ENCODE results near the gene SPPL2B. TPM values are rescaled to one million over a fixed set of nuclear protein-coding genes. Genes with fewer than 3 reads are reported as not detected.
A peak's percentile ranks its signal among the peaks of the same experiment; 100 is the strongest.

SPPL2B gene
- total and polyA plus RNA-seq, 2 experiments from 2014 or later: 23.5 to 51.0 TPM

- TF ChIP-seq ZNF462 (CRISPR knock-in tag; IDR thresholded peaks at IDR 0.05) (no peak), EZH2phosphoT487 (IDR thresholded peaks at IDR 0.05; ENCODE audit: unreplicated experiment) (no peak)
These were observed 597 bp upstream of the SPPL2B start (continued) for GRCh38 chr19:2327773-2328400.

GRCh38 chr19:2329149-2329478 is 630 bp downstream of the SPPL2B start:
- Histone ChIP-seq H4K20me1 (replicated peaks; ENCODE audit: insufficient read depth) (peaks cover 10% of the 10 kb centered on the region; the same call in 1 of the 2 replicates), H3K27ac (ENCODE audit: low read depth) (no peak overlapping the region), H3K36me3 (ENCODE audit: insufficient read depth) (no peaks in the 10 kb centered on the region), H3K4me1 (ENCODE audit: insufficient read depth) (peaks cover 21% of the 10 kb centered on the region), H3K79me2 (replicated peaks; ENCODE audit: insufficient read depth) (peaks cover 74% of the 10 kb centered on the region), H3F3A (replicated peaks; ENCODE audit: low read depth) (peaks cover 4% of the 10 kb centered on the region; the same call in 1 of the 2 replicates), H3K4me3 (peak overlapping the region; percentile 93), H2AFZ (0 out of 2 replicates have a peak overlapping the region, but pooled peaks have one; percentile 93), H3K27me3 (ENCODE audit: insufficient read depth) (no peaks in the 10 kb centered on the region), H3K4me2 (peak overlapping the region; percentile 93), H3K9me2 (ENCODE audit: insufficient read depth) (no peaks in the 10 kb centered on the region)
- peaks cover 39% of the 10 kb centered on the region for H3K27me3 Mint-ChIP-seq (ENCODE audit: insufficient read depth, low read depth, poor library complexity)
- peak overlapping the region; percentile 97 for H3K4me3 Mint-ChIP-seq
- peaks cover 47% of the 10 kb centered on the region for H3K4me1 Mint-ChIP-seq
- DNase-seq (ENCODE audit: low spot score) (no peak), ATAC-seq (no peak)
- H3K36me3 Mint-ChIP-seq (ENCODE audit: low read depth): peaks cover 27% of the 10 kb centered on the region
- H3K9me3 Mint-ChIP-seq: peaks cover 3% of the 10 kb centered on the region; the same call in 1 of the 3 replicates
- H3K27ac Mint-ChIP-seq: peak overlapping the region; percentile 6
- no peak for TF ChIP-seq ETS1 (IDR thresholded peaks at IDR 0.05)
- no peak for TF ChIP-seq POLR2AphosphoS5 (IDR thresholded peaks at IDR 0.05; ENCODE audit: low read depth)
- no peak for TF ChIP-seq ZNF114 (CRISPR knock-in tag; IDR thresholded peaks at IDR 0.05)
- no peak for TF ChIP-seq CREB1 (CRISPR knock-in tag; IDR thresholded peaks at IDR 0.05; ENCODE audit: low read depth)
- TF ChIP-seq ZNF331 (CRISPR knock-in tag; IDR thresholded peaks at IDR 0.05; ENCODE audit: low read depth): no peak
- TF ChIP-seq NANOG (IDR thresholded peaks at IDR 0.05; ENCODE audit: borderline replicate concordance): no peak
- TF ChIP-seq EZH2 (IDR thresholded peaks at IDR 0.05; ENCODE audit: low read depth, unreplicated experiment): no peak
- no peak for TF ChIP-seq EZH2phosphoT487 (IDR thresholded peaks at IDR 0.05; ENCODE audit: unreplicated experiment)
